GM20431 (cell line): ENCODE data around the gene CGRRF1.

Source experiments
- in situ Hi-C: fragments of 300-500 bp; cut with MseI, MboI; formaldehyde crosslinking; loops from one replicate; pipeline ENCODE4 v1.15.0; 2020; ENCODE audit warnings: low sequenced_read_pairs; ENCODE audit not compliant: unreplicated experiment

CGRRF1 gene

DNA sequence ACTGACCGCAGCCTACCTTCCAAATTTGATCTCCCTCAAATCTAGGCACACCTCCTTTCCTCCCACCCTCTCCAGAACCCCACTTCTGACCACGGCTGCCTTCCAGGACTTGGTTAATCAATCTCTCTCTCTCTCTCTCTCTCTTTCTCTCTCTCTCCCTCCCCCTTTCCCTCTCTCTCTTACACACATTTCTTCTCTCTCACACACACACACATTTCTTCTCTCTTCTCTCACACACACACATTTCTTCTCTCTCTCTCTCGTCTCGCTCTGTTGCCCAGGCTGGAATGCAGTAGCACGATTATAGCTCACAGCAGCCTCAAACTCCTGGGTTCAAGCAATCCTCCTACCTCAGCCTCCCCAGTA, 20.4 kb upstream of the CGRRF1 start:
- in situ Hi-C loops, result no loop called here

DNA sequence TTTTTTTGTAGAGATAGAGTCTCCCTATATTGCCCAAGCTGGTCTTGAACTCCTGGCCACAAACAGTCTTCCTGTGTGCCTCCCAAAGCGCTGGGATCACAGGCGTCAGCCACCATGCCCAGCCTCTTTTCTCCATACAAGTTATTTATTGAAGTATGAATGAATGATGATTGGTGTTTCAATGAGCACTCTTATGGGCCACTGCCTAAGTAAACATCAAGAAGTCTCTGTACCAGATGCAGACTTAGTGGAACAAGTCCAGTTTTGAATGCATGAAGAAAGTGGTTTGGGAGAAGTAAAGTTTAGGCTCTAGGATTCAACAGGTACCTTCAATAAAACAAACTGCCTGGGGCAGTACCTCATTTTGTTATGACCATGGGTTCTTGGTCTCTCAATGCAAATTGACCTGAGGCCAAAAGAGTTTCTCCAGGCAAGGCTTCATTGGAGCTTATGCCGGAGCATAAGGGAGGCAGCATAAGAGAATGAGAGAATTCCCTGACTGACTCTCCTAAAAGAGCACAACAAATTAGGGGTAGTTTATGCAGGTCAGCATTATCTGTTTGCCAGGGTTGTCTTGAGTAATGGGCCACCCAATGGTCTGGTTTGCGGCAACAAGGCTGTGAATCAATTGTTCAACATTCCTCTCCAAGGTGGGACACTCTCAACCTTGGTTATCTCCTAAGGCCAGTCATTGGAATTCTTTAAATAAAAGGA, 19.8 kb upstream of the CGRRF1 start:
- in situ Hi-C loops, result no loop called here

DNA sequence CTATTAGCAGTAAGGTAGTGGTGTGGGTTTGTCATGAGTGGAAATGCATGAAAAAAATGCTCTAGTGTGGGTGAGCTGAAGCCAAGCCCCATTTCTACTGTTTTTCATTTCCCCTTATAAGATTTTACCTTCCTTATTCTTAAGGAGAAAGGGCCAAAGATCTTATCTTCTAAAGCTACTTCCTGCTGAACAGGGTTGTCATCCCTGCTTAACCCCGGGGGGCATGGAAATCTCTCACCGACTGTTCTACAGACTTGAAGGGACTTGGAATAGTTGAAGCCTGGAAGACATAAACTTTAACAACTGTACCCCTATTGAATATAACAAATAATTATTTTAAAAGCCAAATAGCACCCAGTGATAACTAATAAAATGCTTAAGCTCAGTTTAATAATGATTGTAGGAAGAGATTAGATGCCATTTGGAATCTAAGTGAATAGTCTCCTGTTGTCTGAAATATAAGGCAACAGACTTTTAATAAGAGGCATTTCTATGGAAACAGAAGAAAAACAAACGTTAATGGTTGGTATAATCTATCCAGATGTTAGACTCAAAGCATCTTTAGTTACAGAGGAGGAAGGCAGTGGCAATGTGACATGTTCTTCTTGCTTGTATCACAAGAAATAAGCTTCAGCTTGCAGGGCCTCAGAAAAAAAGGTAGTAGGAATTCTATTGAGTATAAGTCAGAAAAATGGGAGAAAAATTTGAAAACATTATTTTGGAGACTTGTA, 19.1 kb upstream of the CGRRF1 start:
- in situ Hi-C loops, result no loop called here

DNA sequence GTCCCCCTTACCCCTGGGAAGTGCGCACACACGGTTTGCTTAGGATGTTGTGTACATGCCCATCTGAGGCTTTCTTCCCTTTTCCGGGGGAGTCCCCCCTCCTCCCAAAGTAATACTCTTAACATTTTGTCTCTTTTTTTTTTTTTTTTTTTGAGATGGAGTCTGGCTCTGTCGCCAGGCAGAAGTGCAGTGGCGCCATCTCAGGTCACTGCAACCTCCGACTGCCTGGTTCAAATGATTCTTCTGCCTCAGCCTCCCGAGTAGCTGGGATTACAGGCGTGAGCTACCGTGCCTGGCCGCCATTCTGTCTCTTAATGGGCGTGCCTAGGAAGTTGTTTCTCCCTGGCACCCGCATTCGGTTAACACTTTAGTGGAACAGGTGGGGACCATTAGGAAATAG, 16.4 kb upstream of the CGRRF1 start:
- in situ Hi-C loops, result no loop called here

DNA sequence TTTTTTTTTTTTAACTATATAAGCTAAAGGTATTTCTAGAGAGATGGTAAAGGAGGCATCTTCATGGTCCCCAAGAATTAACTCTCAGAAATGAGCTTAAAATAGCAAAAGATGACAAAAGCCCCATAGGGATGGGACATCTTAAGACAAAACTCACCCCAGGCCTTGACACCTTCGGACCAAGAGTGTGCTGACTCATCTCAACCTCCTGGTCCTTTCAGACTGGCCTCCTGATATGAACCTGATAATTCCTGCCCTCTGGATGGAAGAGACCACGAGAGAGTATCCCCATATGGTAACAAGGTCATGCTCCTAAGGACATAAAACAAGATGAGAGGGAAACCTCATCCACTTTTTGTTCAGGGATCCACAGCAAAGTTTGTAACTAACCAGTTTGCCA, 12.5 kb upstream of the CGRRF1 start:
- in situ Hi-C loops, result no loop called here

DNA sequence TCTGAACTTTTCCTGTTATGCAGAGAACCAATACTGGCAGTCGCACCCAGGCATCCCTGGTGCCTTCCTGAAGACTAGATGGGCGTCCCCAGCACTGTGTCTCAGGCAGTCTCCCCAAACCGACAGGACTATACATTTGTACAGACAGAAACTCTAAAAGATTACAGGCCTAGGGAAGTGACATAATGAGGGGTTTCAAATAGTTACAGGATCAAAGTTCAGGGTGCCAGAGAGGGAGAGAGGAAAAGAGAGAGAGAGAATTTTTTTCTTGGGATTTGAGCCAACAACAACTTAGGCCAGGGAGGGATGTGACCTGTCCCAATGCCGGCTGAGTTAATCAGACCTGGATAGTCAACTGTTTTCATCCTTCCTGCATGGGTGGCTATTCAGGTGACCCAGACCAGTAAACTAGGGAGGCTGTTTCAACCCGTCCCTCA, 11.6 kb upstream of the CGRRF1 start:
- in situ Hi-C loops, result no loop called here

DNA sequence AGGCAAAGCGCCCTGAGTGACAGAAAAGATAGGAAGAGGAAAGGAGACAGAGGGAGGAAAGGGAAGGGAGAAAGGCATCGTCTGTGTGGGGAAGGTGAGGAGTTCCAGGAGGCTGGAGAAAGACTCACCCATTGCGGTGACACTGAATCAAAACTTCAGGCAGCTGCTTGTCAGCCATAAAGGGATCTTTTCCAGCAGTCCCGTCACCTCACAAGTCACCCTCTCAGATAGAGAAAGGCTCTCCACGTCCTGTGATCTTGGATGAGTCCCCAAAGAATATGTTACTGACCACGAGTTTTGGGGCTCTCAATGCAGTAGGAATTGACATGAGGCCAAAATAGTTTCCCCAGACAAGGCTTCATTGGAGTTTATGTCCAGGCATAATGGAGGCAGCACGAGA, 11.1 kb upstream of the CGRRF1 start:
- in situ Hi-C loops, result no loop called here

DNA sequence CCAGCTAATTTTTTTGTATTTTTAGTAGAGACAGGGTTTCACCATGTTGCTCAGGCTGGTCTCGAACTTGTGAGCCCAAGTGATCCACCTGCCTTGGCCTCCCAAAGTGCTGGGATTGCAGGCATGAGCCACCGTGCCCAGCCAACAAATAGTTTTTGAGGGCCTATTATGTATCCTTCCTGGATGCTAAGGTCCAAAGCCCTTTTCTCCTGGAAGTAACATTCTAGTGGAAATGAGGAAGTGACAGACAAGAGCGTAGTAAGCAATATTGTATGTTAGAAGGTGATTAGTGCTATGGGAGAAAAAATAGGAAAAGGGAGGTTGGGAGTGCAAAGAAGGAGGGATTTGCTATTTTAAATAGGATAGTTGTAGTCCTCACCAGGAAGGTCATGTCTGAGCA, 9.0 kb upstream of the CGRRF1 start:
- in situ Hi-C loops, result no loop called here

DNA sequence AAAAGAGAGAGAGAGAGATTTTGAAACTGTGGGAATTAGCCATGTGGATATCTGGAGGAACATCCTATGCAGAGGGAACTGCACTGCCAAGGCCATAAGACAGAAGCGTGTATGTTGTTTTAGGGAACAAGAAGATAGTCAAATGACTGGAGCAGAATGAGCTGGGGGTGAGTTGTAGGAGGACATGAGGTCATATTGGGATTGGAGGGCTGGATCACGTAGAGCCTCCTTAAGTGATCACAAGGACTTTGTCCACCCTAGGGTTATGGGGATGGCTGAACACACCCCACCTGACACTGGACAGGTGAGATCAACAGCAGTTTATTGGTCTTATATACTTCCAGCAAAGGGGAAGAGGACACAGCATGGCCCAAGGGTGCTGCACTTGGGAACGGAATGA, 8.2 kb upstream of the CGRRF1 start:
- in situ Hi-C loops, result no loop called here

DNA sequence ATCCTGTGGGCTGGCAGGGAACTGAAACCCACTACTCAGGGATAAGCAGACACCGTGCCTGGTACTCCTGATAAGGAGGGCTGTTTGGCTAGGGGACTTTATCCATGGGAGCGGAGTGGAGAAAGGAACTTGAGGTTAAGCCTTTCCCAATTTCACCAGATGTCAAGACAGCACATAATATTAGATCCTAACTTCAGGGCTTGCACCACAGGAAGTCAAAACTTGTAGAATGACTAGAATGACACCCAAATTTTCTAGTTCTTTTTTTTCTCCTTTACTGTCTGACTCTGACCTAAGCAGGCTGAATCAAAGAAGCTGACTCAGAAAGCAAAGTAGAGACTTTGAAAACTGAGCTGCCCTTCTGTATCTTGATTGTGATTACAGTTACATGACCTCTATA, 7.1 kb upstream of the CGRRF1 start:
- in situ Hi-C loops, result no loop called here

DNA sequence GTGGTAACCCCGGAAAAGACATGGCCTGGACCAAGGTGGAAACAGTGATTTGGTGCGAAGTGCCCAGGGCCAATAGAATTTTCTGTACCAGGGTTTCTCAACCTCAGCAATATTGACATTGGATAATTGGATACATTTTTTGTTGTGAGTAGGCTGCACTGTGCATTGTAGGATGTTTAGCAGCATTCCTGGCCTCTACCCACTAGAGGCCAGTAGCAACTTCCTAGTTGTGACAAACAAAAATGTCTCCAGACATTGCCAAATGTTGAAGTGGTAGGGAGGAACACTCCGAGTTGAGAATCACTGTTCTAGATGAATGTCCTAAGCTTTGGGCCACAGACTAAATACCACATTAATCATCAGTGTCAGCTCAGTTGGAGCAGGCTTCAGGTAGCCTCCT, 6.2 kb upstream of the CGRRF1 start:
- in situ Hi-C loops, result no loop called here

DNA sequence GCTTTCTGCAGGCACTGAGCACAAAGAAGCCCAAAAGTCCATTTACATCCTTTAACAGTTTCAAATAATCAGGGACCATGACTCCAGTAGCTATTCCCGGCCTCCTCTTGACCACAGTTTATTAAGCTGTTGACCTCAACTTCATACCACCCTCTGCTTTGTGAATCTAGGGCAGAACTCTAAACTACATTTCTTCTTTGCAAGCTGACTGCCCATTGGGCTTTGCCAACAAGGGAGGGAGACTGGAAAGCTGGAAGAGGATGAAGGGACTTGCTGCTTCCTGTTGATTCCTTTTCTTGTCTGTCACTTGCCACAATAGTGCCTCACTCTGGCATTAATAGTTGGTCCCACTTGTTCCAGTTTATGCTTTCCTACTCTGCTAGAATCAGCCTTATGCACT, 2.7 kb downstream of the CGRRF1 start:
- in situ Hi-C loops, result no loop called here

DNA sequence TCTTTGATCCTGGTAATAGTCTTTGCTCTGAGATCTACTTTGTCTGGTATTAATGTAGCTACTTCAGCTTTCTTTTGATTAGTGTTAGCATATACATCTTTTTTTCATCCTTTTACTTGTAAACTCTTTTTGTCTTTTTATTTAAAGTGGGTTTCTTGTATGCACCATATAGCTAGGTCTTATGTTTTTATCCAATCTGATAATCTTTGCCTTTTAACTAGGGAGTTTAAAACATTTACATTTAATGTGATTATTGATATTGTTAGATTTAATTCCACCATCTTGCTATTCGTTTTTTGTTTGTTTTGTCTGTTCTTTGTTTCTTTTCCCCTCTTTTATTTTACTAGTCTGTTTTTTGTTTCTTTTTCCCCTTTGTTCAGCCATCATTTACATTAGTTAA, 6.0 kb downstream of the CGRRF1 start:
- in situ Hi-C loops, result no loop called here

DNA sequence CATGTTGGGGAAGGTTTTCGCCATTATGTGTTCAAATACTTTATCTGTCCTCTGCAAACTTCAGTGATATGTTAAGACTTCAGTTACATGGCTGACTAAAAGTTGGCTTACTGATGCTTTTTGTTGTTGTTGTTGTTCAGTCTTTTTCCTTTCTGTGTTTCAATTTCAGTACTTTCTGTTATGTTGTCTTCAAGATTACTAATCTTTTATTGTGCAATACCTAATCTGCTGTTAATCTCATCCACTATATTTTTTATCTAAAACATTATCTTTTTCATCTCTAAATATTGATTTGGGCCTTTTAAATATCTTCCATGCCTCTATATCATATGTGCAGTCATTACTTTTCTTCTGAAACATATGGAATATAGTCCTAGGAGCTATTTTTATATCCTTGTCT, 7.0 kb downstream of the CGRRF1 start:
- in situ Hi-C loops, result no loop called here

DNA sequence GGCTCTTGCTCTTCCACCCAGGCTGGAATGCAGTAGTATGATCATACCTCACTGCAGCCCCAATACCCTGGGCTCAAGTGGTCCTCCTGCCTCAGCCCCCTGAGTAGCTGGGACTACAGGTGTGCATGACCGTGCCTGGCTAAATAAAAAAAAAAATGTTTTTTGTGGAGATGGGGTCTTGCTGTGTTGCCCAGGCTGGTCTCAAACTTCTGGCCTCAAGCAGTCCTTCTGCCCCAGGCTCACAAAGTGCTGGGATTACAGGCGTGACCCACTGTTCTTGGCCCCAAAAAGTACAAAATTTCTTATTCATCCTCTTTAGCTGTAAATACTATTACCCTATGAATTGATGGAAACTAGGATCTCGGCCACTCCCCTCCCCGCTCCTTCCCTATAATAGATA, 14.7 kb downstream of the CGRRF1 start:
- in situ Hi-C loops, result no loop called here

DNA sequence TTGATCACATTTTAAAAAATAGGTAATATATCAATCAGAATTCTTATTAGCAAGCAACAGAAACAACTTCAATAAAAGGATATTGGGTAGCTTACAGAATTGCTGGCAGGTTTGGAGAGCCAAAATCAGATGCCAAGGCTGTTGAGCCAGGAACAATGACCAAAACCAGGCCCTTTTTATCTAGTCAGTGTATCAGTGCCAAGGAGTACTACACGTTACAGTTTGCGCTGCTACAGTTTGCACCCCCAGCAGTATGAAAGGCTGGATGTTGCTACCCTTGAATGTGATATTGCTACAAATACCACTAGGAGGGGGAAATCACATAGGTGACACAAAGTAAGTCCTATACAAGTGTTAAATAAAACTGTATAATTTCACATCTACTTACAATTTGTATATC, 19.3 kb downstream of the CGRRF1 start:
- in situ Hi-C loops, result no loop called here

DNA sequence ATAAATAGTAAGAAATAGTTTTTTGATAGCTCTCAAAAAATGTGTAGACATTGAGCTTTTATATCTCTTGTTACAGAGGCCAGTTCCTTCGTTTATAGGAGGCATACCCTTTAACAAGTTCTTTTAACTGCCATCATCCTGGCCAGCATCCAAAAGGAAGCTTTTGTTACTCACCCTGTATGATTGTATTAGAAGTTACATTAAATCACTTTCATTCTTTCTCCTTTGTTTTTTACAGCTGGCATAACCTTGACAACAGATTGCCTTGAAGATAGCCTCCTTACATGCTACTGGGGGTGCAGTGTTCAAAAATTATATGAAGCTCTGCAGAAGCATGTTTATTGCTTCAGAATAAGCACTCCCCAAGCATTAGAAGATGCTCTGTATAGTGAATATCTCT, 20.1 kb downstream of the CGRRF1 start:
- in situ Hi-C loops, result no loop called here

DNA sequence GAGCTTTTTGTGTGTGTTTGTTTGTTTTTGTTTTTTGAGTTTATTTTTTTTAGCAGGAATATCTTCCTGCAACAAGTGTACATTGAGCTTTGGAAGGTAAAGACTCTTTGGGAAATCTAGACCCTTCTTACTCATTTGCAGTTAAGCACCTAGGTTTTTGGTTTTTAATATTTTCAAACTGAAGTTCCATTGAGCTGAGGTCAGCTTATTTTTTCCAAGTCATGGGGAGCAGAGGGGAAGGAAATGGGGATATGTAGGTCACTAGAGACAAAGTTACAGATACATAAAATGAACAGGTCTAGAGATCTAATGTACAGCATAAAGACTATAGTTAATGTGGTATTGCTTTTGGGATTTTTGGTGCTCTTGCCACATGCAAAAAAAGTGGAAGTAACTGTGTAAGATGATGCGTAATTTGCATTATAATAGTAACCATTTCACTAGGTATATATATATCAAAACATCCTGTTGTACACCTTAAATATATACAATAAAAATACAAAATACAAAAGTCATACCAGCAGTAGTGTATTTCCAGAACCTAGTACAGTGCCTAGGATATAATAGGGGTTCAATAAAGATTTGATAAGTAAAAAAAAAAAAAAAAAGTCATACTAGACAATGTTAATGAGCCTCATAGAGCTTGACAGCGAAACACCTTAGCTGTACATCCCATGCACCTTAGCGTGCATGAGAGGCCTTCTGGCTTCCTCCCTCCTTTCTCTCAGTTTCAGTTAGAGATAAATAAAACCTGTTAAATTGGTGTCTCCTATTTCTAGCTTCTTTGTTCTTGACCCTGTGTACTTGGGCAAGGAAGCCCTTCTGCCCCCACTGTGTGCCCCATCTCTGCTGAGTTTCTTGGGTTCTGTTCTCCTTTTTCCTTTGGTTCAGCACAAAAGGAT, 22.7 kb downstream of the CGRRF1 start:
- in situ Hi-C loops, result no loop called here

DNA sequence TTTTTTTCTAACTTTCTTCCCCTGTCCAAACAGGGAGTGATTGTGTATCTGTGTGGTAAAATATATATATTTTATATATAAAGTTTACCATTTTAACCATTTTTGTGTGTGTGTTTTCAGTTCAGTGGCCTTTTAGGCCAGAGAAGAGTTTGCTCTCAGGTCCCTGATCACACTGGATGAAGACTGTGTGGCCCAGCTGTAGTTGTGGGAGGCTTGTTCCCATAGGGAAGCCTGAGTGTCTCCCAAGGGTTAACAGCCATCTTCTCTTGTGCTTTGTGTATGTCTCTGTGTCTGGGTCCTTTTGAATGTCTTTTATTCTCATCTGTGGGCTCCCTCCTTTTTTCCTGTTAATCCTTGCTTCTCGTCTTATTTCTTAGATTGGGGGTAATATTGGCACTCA, 23.4 kb downstream of the CGRRF1 start:
- in situ Hi-C loops, result no loop called here

DNA sequence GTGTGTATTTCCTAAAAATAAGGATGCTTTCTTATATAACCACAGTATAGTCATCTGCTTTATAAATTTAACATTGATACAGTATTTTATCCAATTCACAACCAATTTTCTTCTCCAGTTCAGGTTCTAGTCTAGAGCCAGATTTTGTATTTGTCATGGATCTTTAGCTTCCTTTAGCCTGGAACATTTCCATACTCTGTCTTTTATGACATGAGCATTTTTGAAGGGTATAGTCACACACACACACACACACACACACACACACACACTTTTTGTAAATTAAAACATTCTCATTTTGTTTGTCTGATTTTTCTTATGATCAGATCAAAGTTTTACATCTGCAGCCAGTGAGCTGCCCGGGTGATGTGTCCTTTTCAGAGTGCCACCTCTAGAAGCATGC, 25.4 kb downstream of the CGRRF1 start:
- in situ Hi-C loops, result no loop called here

DNA sequence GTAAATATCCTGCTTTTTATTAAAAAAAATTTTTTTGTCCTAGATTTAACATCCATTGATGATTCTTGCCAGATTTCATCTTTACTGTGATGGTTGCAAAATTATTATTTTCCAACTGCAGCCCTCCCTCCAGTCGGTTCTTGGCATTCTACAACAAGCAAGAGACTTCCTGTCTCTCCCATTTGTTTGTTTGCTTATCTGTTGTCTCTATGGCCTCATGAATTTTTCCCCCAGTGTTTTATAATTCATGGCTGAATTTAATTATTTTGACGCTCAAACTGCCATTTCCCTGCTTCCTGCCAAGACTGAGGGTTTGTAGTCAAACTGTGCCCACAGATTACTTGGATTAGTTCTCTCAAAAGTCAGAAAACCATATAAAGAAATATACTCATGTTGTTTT, 25.9 kb downstream of the CGRRF1 start:
- in situ Hi-C loops, result no loop called here
